Gastrocnemius medialis (tissue), 4 donors: ENCODE data around the gene TRIM37.

ENCODE experiments used
- POLR2A ChIP-seq, 2 donors: fragments of 450-650 bp; IDR thresholded peaks; one replicate each; pipeline ENCODE4 v1.6.1; 2017; ENCODE audit warnings: antibody characterized with exemption in 2 of 2, mild to moderate bottlenecking in 2 of 2, moderate library complexity in 2 of 2
- TF ChIP-seq, protein P1 (sequence below), 5 experiments: fragments of 450-650 bp in 3 of 5; fragments of 200-600 bp in 2 of 5; sonication (generic) in 2 of 5; IDR thresholded peaks in 4 of 5; conservative IDR thresholded peaks in 1 of 5; 1 replicate in 4 of 5; 2 replicates in 1 of 5; pipeline ENCODE4 v1.5.1; 2016 to 2019; ENCODE audit warnings: antibody characterized with exemption in 5 of 5, mild to moderate bottlenecking in 3 of 5, moderate library complexity in 3 of 5

GRCh38 chr17:58985971-58986370 is 120.7 kb downstream of the TRIM37 start:
- TF ChIP-seq, protein P1, sequence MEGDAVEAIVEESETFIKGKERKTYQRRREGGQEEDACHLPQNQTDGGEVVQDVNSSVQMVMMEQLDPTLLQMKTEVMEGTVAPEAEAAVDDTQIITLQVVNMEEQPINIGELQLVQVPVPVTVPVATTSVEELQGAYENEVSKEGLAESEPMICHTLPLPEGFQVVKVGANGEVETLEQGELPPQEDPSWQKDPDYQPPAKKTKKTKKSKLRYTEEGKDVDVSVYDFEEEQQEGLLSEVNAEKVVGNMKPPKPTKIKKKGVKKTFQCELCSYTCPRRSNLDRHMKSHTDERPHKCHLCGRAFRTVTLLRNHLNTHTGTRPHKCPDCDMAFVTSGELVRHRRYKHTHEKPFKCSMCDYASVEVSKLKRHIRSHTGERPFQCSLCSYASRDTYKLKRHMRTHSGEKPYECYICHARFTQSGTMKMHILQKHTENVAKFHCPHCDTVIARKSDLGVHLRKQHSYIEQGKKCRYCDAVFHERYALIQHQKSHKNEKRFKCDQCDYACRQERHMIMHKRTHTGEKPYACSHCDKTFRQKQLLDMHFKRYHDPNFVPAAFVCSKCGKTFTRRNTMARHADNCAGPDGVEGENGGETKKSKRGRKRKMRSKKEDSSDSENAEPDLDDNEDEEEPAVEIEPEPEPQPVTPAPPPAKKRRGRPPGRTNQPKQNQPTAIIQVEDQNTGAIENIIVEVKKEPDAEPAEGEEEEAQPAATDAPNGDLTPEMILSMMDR (IDR thresholded peaks at IDR 0.05 in 4 of 5, conservative IDR thresholded peaks at IDR 0.05 in 1 of 5): no peak
- no peak for TF ChIP-seq POLR2A (IDR thresholded peaks at IDR 0.05)
